Effector memory CD4-positive, alpha-beta T cell (primary cell): ENCODE data around the gene SMPD1.

Experiments used
- DNase-seq, 3 donors: peaks; one replicate each; pipeline ENCODE4 v3.0.0-alpha.2; 2020
- H3K27ac ChIP-seq: 2 replicates; pipeline ENCODE4 v1.7.0; 2013; ENCODE audit warnings: mild to moderate bottlenecking, low read length, moderate library complexity; ENCODE audit not compliant: insufficient read depth, poor library complexity, severe bottlenecking
- H3K27me3 ChIP-seq: replicated peaks from 2 replicates; pipeline ENCODE4 v1.7.0; 2013; ENCODE audit warnings: mild to moderate bottlenecking, low read length; ENCODE audit not compliant: insufficient read depth, control insufficient read depth, poor library complexity, severe bottlenecking
- H3K36me3 ChIP-seq: 2 replicates; pipeline ENCODE4 v1.7.0; 2013; ENCODE audit warnings: mild to moderate bottlenecking, low read length, moderate library complexity; ENCODE audit not compliant: control insufficient read depth, insufficient read depth
- H3K4me1 ChIP-seq: 2 replicates; pipeline ENCODE4 v1.7.0; 2013; ENCODE audit warnings: low read length, mild to moderate bottlenecking; ENCODE audit not compliant: control insufficient read depth, insufficient read depth, poor library complexity, severe bottlenecking
- H3K4me3 ChIP-seq: 2 replicates; pipeline ENCODE4 v1.7.0; 2013; ENCODE audit warnings: low read length, low read depth, mild to moderate bottlenecking; ENCODE audit not compliant: insufficient read depth, poor library complexity, severe bottlenecking
- H3K9me3 ChIP-seq: 2 replicates; pipeline ENCODE4 v1.7.0; 2013; ENCODE audit warnings: mild to moderate bottlenecking, low read length, moderate library complexity; ENCODE audit not compliant: control insufficient read depth
- total RNA-seq, 3 donors: gene quantifications; one replicate each; lab custom pipeline; 2026; lab: John Stamatoyannopoulos, UW

Gene SMPD1
- total RNA-seq: 30.7 to 33.9 (median 31.0) reads per million in 3 donors

DNA sequence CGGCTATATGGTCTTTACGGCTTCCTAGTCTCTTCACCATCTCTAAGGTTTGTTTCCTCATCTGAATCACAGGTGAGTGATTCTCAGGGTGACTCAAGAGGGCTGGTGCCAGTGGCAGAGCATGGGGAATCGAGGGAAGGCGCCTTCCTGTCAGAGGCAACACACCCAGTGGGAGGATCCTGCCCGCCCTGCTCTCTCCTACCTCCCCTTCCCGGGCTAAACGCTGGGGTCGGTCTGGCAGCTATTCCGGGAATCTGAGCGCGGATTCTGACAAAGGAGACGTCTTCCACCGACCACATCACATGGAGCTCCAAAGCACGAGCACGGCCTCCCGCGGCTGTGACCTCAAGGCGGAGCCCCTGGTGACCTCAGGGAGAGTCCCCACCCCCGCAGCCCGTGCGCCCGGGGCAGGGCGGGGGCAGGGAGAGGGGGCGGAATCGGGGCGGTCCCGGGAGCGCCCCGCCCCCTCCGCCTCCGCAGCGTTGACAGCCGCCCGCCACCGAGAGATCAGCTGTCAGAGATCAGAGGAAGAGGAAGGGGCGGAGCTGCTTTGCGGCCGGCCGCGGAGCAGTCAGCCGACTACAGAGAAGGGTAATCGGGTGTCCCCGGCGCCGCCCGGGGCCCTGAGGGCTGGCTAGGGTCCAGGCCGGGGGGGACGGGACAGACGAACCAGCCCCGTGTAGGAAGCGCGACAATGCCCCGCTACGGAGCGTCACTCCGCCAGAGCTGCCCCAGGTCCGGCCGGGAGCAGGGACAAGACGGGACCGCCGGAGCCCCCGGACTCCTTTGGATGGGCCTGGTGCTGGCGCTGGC lies at the start of gene SMPD1:
TSS of gene SMPD1 (plus strand) at position 570 of the 813 bp plus-strand sequence. CDS start at position 695, 125 bp downstream.
- Histone ChIP-seq H3K27ac (peak within 1 kb of the TSS; percentile 85), H3K9me3 (no peaks in the 10 kb centered on the region), H3K4me3 (peak within 1 kb of the TSS; percentile 74), H3K27me3 (no peaks in the 10 kb centered on the region), H3K36me3 (peaks cover 9% of the 10 kb centered on the region), H3K4me1 (peaks cover 30% of the 10 kb centered on the region)
- peak; percentile 91 to 94 (median 93) for DNase-seq

GRCh38 chr11:6345366-6345765 lies 44.9 kb upstream of the SMPD1 start:
- no peak overlapping the region for H3K27ac ChIP-seq
- no peak for DNase-seq
- no peaks in the 10 kb centered on the region for H3K4me1 ChIP-seq
- no peaks in the 10 kb centered on the region for H3K36me3 ChIP-seq
- H3K27me3 ChIP-seq: no peaks in the 10 kb centered on the region
- no peaks in the 10 kb centered on the region for H3K9me3 ChIP-seq
- H3K4me3 ChIP-seq: no peak overlapping the region

GRCh38 chr11:6350043-6350442 lies 40.2 kb upstream of the SMPD1 start:
- no peak for DNase-seq
- H3K27me3 ChIP-seq: no peaks in the 10 kb centered on the region
- no peaks in the 10 kb centered on the region for H3K4me1 ChIP-seq
- no peaks in the 10 kb centered on the region for H3K36me3 ChIP-seq
- no peak overlapping the region for H3K4me3 ChIP-seq
- H3K9me3 ChIP-seq: no peaks in the 10 kb centered on the region
- no peak overlapping the region for H3K27ac ChIP-seq

- H3K9me3 ChIP-seq: no peaks in the 10 kb centered on the region
- no peaks in the 10 kb centered on the region for H3K4me1 ChIP-seq
- H3K36me3 ChIP-seq: no peaks in the 10 kb centered on the region
- H3K4me3 ChIP-seq: no peak overlapping the region
- H3K27ac ChIP-seq: no peak overlapping the region
- no peak for DNase-seq
- H3K27me3 ChIP-seq: no peaks in the 10 kb centered on the region
Observed at GRCh38 chr11:6350486-6350885, 39.8 kb upstream of the SMPD1 start.

GRCh38 chr11:6351782-6352382 lies 38.4 kb upstream of the SMPD1 start:
- H3K27ac ChIP-seq: no peak overlapping the region
- no peaks in the 10 kb centered on the region for H3K9me3 ChIP-seq
- H3K4me1 ChIP-seq: no peaks in the 10 kb centered on the region
- H3K4me3 ChIP-seq: no peak overlapping the region
- no peak for DNase-seq
- H3K36me3 ChIP-seq: no peaks in the 10 kb centered on the region
- no peaks in the 10 kb centered on the region for H3K27me3 ChIP-seq

DNA sequence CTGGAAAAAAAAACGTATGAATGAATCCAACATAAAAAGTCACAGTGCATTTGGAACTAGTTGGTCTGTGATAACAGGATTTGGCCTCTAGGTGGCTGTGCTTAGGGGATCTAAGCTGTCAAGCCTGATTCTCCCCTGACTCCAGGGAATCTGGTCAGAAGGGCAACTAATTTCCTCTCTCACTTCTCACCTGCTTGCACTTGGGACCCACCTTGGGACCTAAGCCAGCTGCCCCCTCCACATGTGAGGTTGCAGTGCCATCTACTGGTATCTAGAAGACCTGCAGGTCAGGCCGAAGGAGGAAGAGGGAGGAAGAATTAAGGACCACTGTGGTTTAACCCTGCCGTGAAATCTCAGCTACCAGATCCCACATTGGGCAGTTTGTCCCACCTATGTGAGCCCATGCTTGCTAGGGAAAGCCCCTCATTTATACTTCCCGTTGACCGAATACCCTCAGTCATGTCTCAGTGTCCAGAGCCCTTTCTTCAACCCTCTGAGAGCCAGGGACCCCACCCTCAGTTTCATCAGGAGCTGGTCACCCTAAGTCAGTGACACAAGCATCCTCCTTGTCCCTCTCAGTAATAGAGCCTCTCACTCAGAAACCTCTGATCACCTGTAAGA lies 36.8 kb upstream of the SMPD1 start:
- DNase-seq: peak; percentile 21 to 34 (median 33)
- H3K27ac ChIP-seq: no peak overlapping the region
- H3K27me3 ChIP-seq: no peaks in the 10 kb centered on the region
- no peaks in the 10 kb centered on the region for H3K36me3 ChIP-seq
- H3K4me3 ChIP-seq: no peak overlapping the region
- no peaks in the 10 kb centered on the region for H3K9me3 ChIP-seq
- H3K4me1 ChIP-seq: no peaks in the 10 kb centered on the region

DNA sequence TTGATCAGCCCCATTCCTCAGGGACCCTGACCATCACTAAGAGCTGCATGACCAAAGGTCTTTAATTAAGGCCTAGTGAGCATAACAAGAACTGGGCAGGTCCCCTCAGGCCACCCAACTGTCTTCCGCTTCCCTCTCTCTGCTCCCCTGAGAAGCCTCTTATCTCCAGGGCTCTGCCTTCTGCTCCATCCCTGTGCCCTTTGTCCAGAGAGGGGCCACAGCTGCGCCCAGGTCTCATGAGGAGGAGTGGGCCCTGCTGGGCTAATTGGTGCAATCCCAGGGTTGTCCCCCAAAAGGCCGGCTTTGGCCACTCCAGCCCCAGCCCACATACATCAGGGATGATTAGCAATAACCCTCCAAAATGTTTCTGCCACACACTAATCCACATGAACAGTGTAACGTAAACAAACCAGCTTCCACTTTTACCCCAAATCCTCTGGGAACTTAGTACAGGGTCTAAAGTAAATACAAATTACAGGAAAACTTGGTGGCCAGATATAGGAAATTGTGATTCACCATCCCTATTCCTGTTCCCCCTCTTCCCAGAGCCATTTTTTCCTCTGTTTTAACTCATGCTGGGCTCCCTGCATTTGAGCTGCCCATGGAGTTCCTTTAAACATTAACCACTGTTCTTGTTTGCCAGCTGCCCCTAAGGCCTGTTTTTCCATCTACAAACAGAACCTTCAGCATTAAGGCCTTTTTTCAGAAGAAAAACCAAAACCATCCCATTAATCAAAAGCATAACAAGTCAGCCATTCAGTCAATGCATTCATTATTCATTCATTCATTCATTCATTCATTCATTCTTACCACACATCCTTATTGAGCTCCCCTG lies 35.4 kb upstream of the SMPD1 start:
- H3K27ac ChIP-seq: no peak overlapping the region
- no peak for DNase-seq
- H3K9me3 ChIP-seq: no peaks in the 10 kb centered on the region
- no peaks in the 10 kb centered on the region for H3K4me1 ChIP-seq
- no peaks in the 10 kb centered on the region for H3K36me3 ChIP-seq
- no peaks in the 10 kb centered on the region for H3K27me3 ChIP-seq
- H3K4me3 ChIP-seq: no peak overlapping the region

DNA sequence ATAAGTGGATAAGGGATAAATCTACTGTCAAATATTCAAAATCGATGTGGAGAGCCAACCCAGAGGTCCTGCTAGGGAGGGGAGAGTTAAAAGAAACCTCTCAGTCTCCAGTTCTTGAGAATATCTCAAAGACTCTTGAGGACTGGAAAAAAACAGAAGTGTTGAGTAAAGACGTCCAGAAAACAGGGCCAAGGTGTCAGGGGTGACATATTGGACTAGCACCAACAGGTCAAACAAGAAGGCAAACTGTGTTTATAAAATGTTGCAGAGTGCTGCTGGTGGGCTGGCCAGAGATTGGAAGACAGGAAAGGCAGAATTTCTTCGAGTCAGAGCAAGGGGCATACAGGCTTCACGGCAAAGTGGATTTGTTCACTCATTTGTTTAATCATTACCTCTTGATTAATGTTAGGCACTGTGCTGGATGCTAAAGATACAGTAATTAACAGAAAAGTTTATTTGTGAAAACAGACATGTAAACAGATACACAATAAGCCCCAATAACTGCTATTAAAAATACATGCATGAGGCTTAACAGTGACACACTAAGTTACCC lies 33.7 kb upstream of the SMPD1 start:
- Histone ChIP-seq H3K4me3 (no peak overlapping the region), H3K27me3 (no peaks in the 10 kb centered on the region), H3K9me3 (no peaks in the 10 kb centered on the region), H3K4me1 (no peaks in the 10 kb centered on the region), H3K27ac (no peak overlapping the region), H3K36me3 (no peaks in the 10 kb centered on the region)
- DNase-seq: no peak

DNA sequence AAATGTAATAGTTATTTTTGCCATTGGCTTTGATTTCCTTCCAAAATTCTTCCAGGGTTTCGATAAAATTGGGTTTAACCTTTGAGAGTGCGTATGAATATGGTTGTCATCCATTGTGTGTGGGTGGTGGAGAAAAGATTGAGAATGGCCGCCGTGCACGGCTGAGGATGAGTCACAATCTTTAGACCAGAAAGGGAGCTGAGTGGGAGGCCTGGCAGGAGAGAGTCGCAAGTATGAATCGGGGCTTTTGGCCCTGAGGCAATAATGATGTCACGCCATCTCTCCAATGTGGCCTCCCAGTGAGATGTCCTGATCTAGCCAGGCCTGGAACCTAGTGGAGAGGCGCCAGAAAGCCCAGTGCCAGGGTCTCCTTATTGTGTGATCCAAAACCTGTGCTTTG lies 33.1 kb upstream of the SMPD1 start:
- no peak for DNase-seq
- Histone ChIP-seq H3K9me3 (no peaks in the 10 kb centered on the region), H3K4me3 (no peak overlapping the region), H3K27ac (no peak overlapping the region), H3K27me3 (no peaks in the 10 kb centered on the region), H3K36me3 (no peaks in the 10 kb centered on the region), H3K4me1 (no peaks in the 10 kb centered on the region)
